Ishikawa (cell line): ENCODE data around the gene SRPK1.
A peak's percentile ranks its signal among the peaks of the same experiment; 100 is the strongest.

Experiments used
- CEBPB ChIP-seq: IDR thresholded peaks from 2 replicates; pipeline ENCODE4 v1.6.1; 2012
- CREB1 ChIP-seq: IDR thresholded peaks from 2 replicates; pipeline ENCODE4 v1.6.1; 2012; ENCODE audit warnings: low read depth
- EGR1 ChIP-seq: IDR thresholded peaks from 2 replicates; pipeline ENCODE4 v1.6.1; 2012
- EP300 ChIP-seq: IDR thresholded peaks from 2 replicates; pipeline ENCODE4 v1.6.1; 2012; ENCODE audit warnings: borderline replicate concordance
- FOXM1 ChIP-seq: IDR thresholded peaks from 2 replicates; pipeline ENCODE4 v1.6.1; 2012; ENCODE audit warnings: low read depth, borderline replicate concordance
- MAX ChIP-seq: IDR thresholded peaks from 2 replicates; pipeline ENCODE4 v1.6.1; 2012
- NFIC ChIP-seq: IDR thresholded peaks from 2 replicates; pipeline ENCODE4 v1.6.1; 2012
- RAD21 ChIP-seq: IDR thresholded peaks from 2 replicates; pipeline ENCODE4 v1.6.1; 2012; ENCODE audit warnings: low read depth
- REST ChIP-seq: IDR thresholded peaks from 2 replicates; pipeline ENCODE4 v1.6.1; 2012; ENCODE audit warnings: low read depth, mild to moderate bottlenecking
- TAF1 ChIP-seq: IDR thresholded peaks from 2 replicates; pipeline ENCODE4 v1.6.1; 2012; ENCODE audit warnings: low read depth, mild to moderate bottlenecking
- TCF12 ChIP-seq: IDR thresholded peaks from 2 replicates; pipeline ENCODE4 v1.6.1; 2012; ENCODE audit warnings: low read depth
- TEAD4 ChIP-seq: IDR thresholded peaks from 2 replicates; pipeline ENCODE4 v1.6.1; 2012
- USF1 ChIP-seq: IDR thresholded peaks from 2 replicates; pipeline ENCODE4 v1.6.1; 2012
- YY1 ChIP-seq: IDR thresholded peaks from 2 replicates; pipeline ENCODE4 v1.6.1; 2012; ENCODE audit warnings: low read depth
- ZBTB7A ChIP-seq: IDR thresholded peaks from 2 replicates; pipeline ENCODE4 v1.6.1; 2012; ENCODE audit warnings: low read depth

The SRPK1 gene

DNA sequence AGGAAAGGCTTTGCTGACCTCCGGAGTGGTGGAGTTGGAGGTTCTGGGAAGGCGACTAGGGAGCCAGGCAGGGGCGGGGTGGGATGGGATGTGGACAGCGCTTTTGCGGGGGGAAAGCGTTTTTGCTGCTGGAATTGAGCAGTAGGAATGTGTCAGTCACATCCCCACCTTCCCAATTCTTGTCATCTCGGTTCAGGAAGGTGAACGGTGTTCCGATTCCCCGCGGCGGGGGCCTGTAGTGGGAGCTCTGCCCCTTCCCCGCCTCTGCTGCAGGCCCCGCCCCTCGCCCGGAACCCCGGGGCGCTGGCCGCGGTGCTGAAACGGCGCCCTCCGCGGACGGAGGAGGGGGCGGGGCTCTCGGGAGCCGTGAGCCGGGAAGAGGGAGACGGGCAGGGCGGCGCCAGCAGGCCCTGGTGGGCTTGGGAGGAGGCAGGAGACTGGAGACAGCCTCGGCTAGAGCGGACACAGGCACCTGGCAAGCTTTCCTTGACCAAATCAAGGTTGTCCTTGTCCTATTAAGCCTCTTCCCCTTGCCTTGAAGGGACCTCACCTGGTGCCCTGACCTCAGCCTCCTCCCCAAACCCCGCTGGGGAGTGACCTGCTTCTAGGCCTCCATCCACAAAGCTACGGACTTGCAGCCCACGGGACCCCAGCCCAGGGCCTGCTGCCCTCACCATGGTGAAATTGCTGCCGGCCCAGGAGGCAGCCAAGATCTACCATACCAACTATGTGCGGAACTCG lies 115.7 kb downstream of the SRPK1 start, which contains the start of gene LHFPL5:
LHFPL5 (plus strand) TSS at position 357 of the 741 bp plus-strand sequence; CDS start at position 676, 319 bp downstream.
- TF ChIP-seq REST = peak; percentile 97
- TF ChIP-seq CREB1 = no peak
- 0 out of 2 replicates have a peak, but pooled peaks have one; percentile 55 for TF ChIP-seq ZBTB7A

DNA sequence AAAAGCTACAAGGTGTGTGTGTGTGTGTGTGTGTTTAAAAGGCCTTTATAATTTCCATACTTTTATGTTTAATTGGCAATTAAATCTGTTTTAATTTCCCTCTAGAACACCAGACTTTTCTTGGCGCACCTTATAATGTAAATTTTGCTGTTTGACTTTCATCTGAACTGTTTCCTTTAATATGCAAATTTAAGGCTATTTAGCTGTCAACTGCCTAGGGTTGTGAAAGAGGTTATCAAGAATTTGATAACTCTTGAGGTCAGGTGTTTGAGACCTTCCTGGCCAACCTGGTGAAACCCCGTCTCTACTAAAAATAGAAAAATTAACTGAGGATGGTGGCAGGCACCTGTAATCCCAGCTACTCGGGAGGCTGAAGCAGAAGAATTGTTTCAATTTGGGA lies 119.8 kb downstream of the SRPK1 start:
- TF ChIP-seq RAD21 (no peak), REST (no peak), ZBTB7A (no peak), TAF1 (no peak), YY1 (no peak), MAX (no peak), USF1 (no peak), FOXM1 (no peak), EP300 (no peak), CREB1 (no peak), NFIC (no peak), TEAD4 (no peak), CEBPB (no peak), TCF12 (no peak), EGR1 (no peak)

DNA sequence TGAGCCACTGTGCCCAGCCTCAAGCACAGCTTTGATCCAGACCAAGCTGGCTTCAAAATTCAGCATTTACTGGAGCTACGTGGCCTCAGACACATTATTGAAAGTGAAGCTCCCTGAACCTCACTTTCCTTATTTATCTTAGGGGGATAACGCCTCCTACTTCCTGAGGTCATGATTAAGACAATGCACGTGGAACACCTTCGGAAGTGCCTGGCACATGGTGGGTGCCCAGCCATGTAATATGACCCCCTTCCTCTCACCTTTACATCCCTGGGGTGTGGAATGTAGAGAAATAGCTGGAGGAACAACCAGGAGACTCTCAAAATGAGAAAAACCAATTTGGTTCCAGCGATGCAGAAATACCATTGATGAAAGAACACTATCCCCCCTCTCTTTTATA lies 122.2 kb downstream of the SRPK1 start:
- TF ChIP-seq MAX (peak; percentile 72), TAF1 (no peak), USF1 (no peak), FOXM1 (no peak), NFIC (no peak)

GRCh38 chr6:35797837-35798526 lies 122.9 kb downstream of the SRPK1 start:
- TF ChIP-seq CREB1 (no peak), RAD21 (no peak), EP300 (no peak), YY1 (no peak), USF1 (no peak), EGR1 (no peak), TEAD4 (no peak), REST (no peak), FOXM1 (no peak), MAX (no peak), CEBPB (no peak), ZBTB7A (no peak), TAF1 (no peak), TCF12 (no peak), NFIC (no peak)
